ENCODE results near the gene SEZ6L2.
"Not testable (repeated sequence)": the region's sequence is repeated elsewhere in the genome, so short reads cannot be mapped to it uniquely, and the experiment has no call there.

Gene SEZ6L2

GRCh38 chr16:29881050-29881449 lies 18.3 kb downstream of the SEZ6L2 start:
- no peak for DNase-seq (ENCODE audit: low read depth)

DNA sequence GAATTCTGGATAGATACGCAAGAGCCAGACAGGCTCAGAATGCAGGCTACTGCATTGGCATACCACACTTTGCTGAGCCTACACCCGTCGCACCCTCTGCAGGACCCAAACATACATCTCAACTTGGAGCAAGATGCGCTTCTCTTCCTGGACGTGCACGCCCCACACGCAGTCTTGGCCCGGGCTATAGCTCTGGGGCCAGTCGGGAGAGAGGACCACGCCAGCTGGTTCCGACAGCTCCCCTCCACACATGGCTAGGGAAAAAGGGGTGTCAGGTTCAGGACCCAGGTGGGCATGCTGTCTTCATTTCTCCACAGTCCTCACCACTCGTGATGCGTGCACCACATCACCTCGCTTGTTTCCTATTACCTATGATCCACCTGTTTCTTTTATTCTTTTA lies 21.2 kb downstream of the SEZ6L2 start:
- DNase-seq (ENCODE audit: low read depth): no peak

- DNase-seq (ENCODE audit: low read depth): no peak
Observed at GRCh38 chr16:29877266-29877961, 21.9 kb downstream of the SEZ6L2 start.

GRCh38 chr16:29876594-29877249 lies 22.6 kb downstream of the SEZ6L2 start:
- DNase-seq (ENCODE audit: low read depth): no peak

GRCh38 chr16:29876217-29876593 lies 23.1 kb downstream of the SEZ6L2 start:
- DNase-seq (ENCODE audit: low read depth): no peak

- no peak for DNase-seq (ENCODE audit: low read depth)
Observed at GRCh38 chr16:29875206-29875605, 24.1 kb downstream of the SEZ6L2 start.

DNA sequence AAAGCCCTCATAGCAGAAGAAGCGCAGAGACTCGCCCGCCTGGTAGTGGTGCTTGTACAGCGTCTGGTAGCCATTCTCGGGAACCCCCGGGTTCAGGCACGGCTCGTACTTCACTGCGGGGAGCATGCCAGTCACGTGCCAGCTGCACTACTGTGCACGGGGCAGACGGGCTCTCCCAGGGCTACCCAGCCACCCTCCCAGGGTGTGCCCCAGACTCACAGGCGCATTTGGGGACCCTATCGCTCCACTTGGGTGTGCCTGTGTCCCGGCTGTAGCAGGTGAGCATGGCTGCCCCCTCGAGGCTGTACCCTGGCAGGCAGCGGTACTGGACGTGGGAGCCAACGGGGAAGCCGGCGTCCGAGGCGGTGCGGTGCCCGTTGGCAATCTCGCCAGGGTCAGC lies 26.0 kb downstream of the SEZ6L2 start:
- DNase-seq (ENCODE audit: low read depth): no peak

DNA sequence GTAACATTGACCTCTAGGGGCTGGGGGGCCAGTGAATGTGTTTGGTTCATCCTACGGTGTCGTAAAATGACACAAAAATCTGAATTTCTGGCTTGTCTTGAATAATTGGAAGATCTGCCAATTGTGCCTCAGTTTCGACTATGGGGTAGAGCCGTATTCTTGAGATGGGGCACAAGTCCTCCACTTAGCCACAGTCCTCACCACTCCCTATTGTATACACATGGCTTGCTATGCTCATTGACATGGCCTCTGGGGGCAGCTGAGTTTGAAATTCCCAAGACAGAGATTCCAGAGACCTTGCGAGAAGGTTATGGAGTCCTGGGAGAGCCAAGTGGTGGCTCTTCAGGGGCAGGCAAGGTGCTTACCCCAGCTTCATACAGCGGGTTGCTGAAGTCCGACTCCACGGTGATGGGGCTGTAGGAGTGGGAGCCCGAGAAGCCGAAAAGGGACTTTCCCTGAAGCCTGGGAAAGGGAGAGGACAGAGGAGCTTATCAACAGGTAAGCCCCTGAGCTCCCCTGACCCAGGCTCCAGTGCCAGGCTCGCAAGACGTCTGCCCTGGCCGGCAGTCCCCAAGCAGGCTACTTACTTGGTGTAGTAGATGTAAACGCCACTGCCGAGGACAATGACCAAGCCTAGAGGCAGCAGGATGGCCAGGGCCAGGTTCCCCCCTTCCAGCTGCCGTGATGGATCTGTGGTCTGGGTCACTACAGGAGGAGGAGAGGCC lies 27.4 kb downstream of the SEZ6L2 start:
- no peak for DNase-seq (ENCODE audit: low read depth)

DNA sequence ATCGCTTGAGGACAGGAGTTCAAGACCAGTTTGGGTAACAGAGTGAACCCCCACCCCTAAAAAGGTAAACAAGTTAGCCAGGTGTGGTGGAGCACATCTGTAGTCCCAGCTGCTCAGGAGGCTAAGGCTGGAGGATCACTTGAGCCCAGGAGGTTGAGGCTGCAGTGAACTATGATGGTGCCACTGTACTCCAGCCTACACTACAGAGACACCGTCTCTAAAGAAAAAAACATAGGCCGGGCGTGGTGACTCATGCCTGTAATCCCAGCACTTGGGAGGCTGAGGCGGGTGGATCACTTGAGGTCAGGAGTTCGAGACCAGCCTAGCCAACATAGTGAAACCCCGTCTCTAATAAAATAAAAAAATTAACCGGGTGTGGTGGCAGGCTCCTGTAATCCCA lies 30.3 kb downstream of the SEZ6L2 start:
- not testable (repeated sequence) for DNase-seq (ENCODE audit: low read depth)

GRCh38 chr16:29868396-29869009 lies 30.8 kb downstream of the SEZ6L2 start:
- no peak for DNase-seq (ENCODE audit: low read depth)

GRCh38 chr16:29864205-29864604 lies 35.1 kb downstream of the SEZ6L2 start:
- DNase-seq (ENCODE audit: low read depth): no peak

GRCh38 chr16:29863669-29863984 lies 35.7 kb downstream of the SEZ6L2 start:
- no peak for DNase-seq (ENCODE audit: low read depth)

DNA sequence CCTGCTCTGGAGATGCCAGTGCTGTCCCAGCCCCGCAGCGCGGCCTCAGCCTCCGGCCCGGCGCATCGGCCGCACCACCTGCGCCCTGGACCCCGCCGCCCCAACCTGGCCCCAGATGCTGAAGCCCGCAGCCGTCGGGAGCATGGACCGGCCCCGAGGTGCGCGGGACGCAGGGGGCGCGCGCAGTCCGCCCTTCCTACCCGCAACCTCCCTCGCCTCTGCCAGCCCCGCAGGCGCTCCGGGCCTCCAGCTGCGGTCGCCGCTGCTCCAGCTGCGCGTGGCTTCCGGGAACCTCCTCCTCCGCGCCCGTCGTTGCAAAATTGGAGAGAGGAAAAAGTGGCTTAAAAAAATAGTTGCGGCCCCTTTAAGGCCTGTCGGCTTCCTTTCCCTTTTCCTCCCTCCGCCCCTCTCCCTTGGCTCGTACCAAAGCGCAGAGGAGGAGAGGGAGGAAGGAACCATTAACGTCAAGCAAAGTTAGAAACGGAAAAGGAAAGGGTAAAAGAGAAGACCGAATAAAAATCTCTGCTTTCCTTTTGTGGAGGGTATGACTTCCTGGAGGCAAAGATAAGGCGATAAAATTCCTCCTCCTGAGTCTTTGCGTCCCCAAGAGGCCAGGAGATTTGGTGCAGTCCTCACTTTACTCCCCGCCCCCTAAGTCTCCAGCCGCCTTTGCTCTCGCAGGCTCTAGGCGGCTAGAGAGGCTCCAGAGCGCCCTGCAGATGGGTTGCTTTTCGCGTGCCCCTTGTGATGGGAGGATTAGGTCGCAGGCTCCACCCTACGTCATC lies 36.3 kb downstream of the SEZ6L2 start, which contains the start of gene CDIPT:
Gene CDIPT, minus strand, starts transcription at position 343 of the 785 bp plus-strand sequence. CDS start 369 bp downstream, outside the sequence.
- DNase-seq (ENCODE audit: low read depth): peak; percentile 91

DNA sequence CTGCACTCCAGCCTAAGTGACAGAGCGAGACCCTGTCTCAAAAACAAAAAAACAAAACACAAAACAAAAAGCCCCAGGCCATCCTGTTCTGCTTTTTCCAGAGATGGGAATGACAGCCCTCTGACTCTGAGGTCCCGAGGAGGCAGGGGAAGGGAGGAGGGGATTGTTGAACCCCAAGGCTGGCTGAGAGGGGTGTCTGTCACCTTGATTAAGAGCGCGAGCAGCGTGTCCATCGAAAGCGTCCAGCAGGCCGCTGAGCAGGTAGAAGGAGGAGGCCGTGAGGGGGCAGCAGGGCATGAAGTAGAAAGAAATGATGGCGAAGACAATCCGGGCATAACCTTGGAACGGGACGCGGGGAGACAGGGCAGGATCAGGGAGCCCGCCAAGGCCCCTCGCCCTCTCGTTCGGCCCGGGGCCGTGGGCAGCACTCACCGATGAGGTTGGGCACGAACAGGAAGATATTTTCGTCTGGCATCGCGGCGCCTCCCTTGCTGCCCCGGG lies 36.9 kb downstream of the SEZ6L2 start:
- no peak for DNase-seq (ENCODE audit: low read depth)

DNA sequence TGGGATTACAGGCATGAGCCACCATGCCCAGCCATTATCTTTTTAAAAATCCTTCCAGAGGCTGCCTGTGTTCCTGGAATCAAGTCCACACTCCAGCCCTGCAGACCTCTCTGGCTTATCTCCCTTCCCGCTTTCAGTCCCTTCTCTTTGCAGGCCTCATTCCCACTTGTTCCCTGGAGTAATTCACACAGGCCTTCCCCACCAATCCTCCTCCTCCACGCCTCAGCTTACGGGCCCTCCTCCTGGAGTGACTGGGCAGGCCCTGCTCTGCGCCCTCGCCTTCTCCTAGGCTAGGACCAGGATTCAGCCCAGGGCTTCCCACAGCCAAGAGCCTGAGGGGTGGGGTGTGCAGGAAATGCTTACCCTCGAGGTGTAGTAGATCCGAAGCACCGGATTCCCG lies 39.1 kb downstream of the SEZ6L2 start:
- no peak for DNase-seq (ENCODE audit: low read depth)

DNA sequence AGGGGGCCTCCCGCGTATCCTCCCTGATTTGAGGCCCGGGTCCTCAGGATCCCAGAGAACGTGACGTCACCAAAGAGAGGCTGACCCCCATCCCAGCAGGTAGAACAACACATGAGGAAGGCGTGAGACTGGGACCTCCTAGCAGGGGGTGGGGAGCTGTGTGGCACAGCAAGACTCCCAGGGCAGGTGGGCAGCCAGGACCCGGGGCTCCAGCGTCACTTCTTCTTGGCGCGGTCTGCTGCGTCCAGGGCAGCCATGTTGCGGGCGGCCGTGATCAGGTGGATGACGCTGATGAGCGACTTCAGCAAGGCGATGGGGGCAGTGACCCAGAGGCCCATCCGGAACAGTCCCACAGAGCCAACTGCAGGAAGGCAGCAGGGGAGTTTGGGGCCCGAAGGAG lies 40.4 kb downstream of the SEZ6L2 start:
- DNase-seq (ENCODE audit: low read depth): no peak

DNA sequence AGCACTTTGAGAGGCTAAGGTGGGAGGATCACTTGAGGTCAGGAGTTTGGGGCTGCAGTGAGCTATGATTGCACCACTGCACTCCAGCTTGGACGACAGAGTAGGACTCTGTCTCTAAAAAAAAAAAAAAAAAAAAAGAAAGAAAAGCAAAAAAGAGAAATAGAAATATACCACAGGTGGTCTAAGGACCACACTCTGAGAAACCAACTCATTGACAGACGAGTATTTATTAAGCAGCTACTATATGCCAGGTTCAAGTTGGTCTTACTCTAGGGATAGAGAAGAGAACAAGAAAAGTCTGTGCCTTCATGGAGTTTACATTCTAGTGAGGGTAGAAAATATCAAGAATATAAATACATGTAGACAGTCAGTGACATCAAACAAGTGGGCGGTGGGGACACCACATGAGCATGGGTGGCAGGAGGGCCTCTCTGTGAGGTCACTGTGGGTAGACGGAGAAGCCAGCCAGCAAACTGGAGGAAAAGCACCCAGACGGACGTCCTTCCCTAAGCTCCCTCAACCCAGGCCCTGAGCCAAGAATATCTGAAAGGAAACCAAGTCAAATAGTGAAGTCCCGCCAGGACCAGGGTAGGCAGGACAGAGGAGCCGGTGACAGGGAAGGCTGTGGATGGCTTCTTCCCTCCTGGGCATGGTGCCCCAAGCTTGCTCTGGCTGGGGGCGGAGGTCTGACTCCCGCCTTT lies 41.1 kb downstream of the SEZ6L2 start:
- DNase-seq (ENCODE audit: low read depth): no peak

GRCh38 chr16:29857133-29857760 lies 42.1 kb downstream of the SEZ6L2 start:
- DNase-seq (ENCODE audit: low read depth): peak; percentile 63

DNA sequence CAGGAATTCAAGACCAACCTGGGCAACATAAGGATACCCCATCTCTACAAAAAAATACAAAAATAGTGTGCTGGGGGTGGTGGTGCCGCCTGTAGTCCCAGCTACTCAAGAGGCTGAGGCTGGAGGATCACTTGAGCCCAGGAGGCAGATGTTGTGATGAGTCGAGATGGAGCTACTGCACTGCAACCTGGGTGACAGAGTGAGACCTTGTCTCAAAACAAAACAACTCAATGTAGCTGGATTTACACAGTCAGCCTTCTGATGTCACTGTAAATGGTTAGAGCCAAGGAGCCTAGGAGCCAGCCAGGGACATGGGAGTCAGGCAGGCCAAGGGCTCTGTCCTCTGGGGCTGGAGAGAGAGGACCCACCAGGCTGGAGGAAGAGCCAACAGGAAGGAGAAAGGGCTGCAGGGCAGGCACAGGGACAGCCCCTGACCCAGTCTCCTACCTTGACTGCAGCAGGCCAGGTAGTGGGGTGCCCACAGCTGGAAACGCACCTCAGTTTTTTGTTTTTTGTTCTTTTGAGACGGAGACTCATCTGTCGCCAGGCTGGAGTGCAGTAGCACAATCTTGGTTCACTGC lies 44.7 kb downstream of the SEZ6L2 start:
- DNase-seq (ENCODE audit: low read depth): no peak

DNA sequence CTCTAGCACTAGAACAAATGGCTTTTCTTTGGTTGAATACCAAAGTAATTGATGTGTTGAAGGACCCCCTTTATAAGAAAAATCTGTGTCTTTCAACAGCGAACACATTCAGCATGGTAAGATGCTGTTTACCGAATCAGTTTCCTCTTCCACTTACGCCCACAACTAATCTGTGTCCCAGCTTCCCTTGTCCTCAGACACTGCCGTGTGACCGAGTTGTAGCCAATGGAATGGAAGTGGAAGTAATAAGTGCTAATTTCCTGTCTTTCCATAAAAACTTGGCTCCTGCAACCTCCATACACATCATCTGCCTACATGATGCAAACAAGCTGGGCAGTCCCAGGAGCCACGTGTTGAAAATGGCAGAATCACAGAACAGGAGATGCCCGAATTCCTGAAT lies 46.7 kb downstream of the SEZ6L2 start:
- DNase-seq (ENCODE audit: low read depth): peak; percentile 23

All from stromal cell of bone marrow (primary cell).